H9 (cell line): ENCODE data around the gene MRTFB. TPM values are rescaled to one million over a fixed set of nuclear protein-coding genes. Genes with fewer than 3 reads are reported as not detected.

Experiments used
- DNase-seq: peaks from one replicate; pipeline ENCODE4 v3.0.0-alpha.2; 2017
- H2AFZ ChIP-seq: one replicate; pipeline ENCODE4 v1.6.1; 2013; ENCODE audit warnings: mild to moderate bottlenecking, low read length, control low read depth, moderate library complexity
- H2AK5ac ChIP-seq: 2 replicates; pipeline ENCODE4 v1.6.1; 2013; ENCODE audit warnings: low read length, control low read depth, mixed read lengths; ENCODE audit not compliant: insufficient read length
- H2BK120ac ChIP-seq: one replicate; pipeline ENCODE4 v1.6.1; 2013; ENCODE audit warnings: low read depth, mild to moderate bottlenecking, low read length, control low read depth, inconsistent platforms; ENCODE audit not compliant: poor library complexity, severe bottlenecking
- H2BK12ac ChIP-seq: 2 replicates; pipeline ENCODE4 v1.6.1; 2013; ENCODE audit warnings: low read length, control low read depth, mixed read lengths, low read depth; ENCODE audit not compliant: insufficient read length
- H2BK15ac ChIP-seq: 2 replicates; pipeline ENCODE4 v1.6.1; 2013; ENCODE audit warnings: low read depth, low read length, control low read depth
- H2BK20ac ChIP-seq: one replicate; pipeline ENCODE4 v1.6.1; 2013; ENCODE audit warnings: low read depth, mild to moderate bottlenecking, low read length, control low read depth, inconsistent platforms; ENCODE audit not compliant: poor library complexity, severe bottlenecking
- H2BK5ac ChIP-seq: 2 replicates; pipeline ENCODE4 v1.6.1; 2013; ENCODE audit warnings: low read length, control low read depth, mixed read lengths; ENCODE audit not compliant: insufficient read length
- H3K14ac ChIP-seq: 2 replicates; pipeline ENCODE4 v1.6.1; 2013; ENCODE audit warnings: low read length, control low read depth; ENCODE audit not compliant: insufficient read depth
- H3K18ac ChIP-seq: 2 replicates; pipeline ENCODE4 v1.6.1; 2013; ENCODE audit warnings: low read depth, mild to moderate bottlenecking, mixed read lengths, low read length, control low read depth; ENCODE audit not compliant: insufficient read length
- H3K23ac ChIP-seq: 2 replicates; pipeline ENCODE4 v1.6.1; 2013; ENCODE audit warnings: low read length, control low read depth, mixed read lengths, low read depth; ENCODE audit not compliant: insufficient read length
- H3K23me2 ChIP-seq: 2 replicates; pipeline ENCODE4 v1.6.1; 2013; ENCODE audit warnings: low read depth, mild to moderate bottlenecking, mixed read lengths, low read length, control low read depth; ENCODE audit not compliant: insufficient read length, poor library complexity, severe bottlenecking
- H3K27ac ChIP-seq: 2 replicates; pipeline ENCODE4 v1.5.1; 2013; ENCODE audit warnings: low read length, control low read depth, mixed read lengths, low read depth; ENCODE audit not compliant: insufficient read length
- H3K27me3 ChIP-seq: 2 replicates; pipeline ENCODE4 v1.6.1; 2013; ENCODE audit warnings: low read length, control low read depth, inconsistent platforms; ENCODE audit not compliant: insufficient read depth
- H3K4ac ChIP-seq: 2 replicates; pipeline ENCODE4 v1.6.1; 2013; ENCODE audit warnings: low read depth, mild to moderate bottlenecking, control low read depth, inconsistent platforms, low read length, moderate library complexity
- H3K4me1 ChIP-seq: 2 replicates; pipeline ENCODE4 v1.6.1; 2013; ENCODE audit warnings: low read length, control low read depth, inconsistent platforms; ENCODE audit not compliant: insufficient read depth
- H3K4me2 ChIP-seq: 2 replicates; pipeline ENCODE4 v1.6.1; 2013; ENCODE audit warnings: low read length, control low read depth, mixed read lengths; ENCODE audit not compliant: insufficient read length, insufficient read depth
- H3K56ac ChIP-seq: 2 replicates; pipeline ENCODE4 v1.6.1; 2013; ENCODE audit warnings: low read depth, mild to moderate bottlenecking, mixed read lengths, low read length, control low read depth; ENCODE audit not compliant: insufficient read length
- H3K79me1 ChIP-seq: 2 replicates; pipeline ENCODE4 v1.6.1; 2013; ENCODE audit warnings: low read depth, mild to moderate bottlenecking, moderate library complexity, low read length, control low read depth, inconsistent platforms; ENCODE audit not compliant: insufficient read depth, poor library complexity, severe bottlenecking
- H3K79me2 ChIP-seq: 2 replicates; pipeline ENCODE4 v1.6.1; 2013; ENCODE audit warnings: low read length, control low read depth, inconsistent platforms; ENCODE audit not compliant: insufficient read depth
- H3K9ac ChIP-seq: 2 replicates; pipeline ENCODE4 v1.6.1; 2013; ENCODE audit warnings: low read length, control low read depth, mixed read lengths; ENCODE audit not compliant: insufficient read length; ENCODE audit errors: extremely low read depth
- H3K9me3 ChIP-seq: one replicate; pipeline ENCODE4 v1.6.1; 2013; ENCODE audit warnings: low read depth, low read length, inconsistent platforms; ENCODE audit not compliant: control insufficient read depth
- H3T11ph ChIP-seq: one replicate; pipeline ENCODE4 v1.6.1; 2013; ENCODE audit warnings: mild to moderate bottlenecking, low read length, control low read depth, inconsistent platforms
- H4K20me1 ChIP-seq: one replicate; pipeline ENCODE4 v1.6.1; 2013; ENCODE audit not compliant: control insufficient read depth, insufficient read length, insufficient read depth
- H4K5ac ChIP-seq: 2 replicates; pipeline ENCODE4 v1.6.1; 2013; ENCODE audit warnings: low read depth, mild to moderate bottlenecking, mixed read lengths, low read length, control low read depth; ENCODE audit not compliant: insufficient read length
- H4K8ac ChIP-seq: replicated peaks from 2 replicates; pipeline ENCODE4 v1.6.1; 2013; ENCODE audit warnings: low read length, control low read depth, mixed read lengths, low read depth; ENCODE audit not compliant: insufficient read length
- H4K91ac ChIP-seq: 2 replicates; pipeline ENCODE4 v1.6.1; 2013; ENCODE audit warnings: low read depth, mild to moderate bottlenecking, moderate library complexity, mixed read lengths, low read length, control low read depth; ENCODE audit not compliant: insufficient read length
- H3K27ac Mint-ChIP-seq, 3 experiments: 2 replicates in 2 of 3; 3 replicates in 1 of 3; pipeline ENCODE4 v1.8.0; 2020 to 2021; ENCODE audit warnings: mixed read lengths in 3 of 3, mild to moderate bottlenecking in 1 of 3, moderate library complexity in 1 of 3
- H3K27me3 Mint-ChIP-seq: 2 replicates; pipeline ENCODE4 v1.8.0; 2021; ENCODE audit warnings: low read depth, mild to moderate bottlenecking, moderate library complexity, mixed read lengths
- H3K36me3 Mint-ChIP-seq, 3 experiments: 2 replicates in 2 of 3; 3 replicates in 1 of 3; pipeline ENCODE4 v1.8.0; 2020 to 2021; ENCODE audit warnings: low read depth in 3 of 3, mixed read lengths in 3 of 3; ENCODE audit not compliant: insufficient read depth in 1 of 3
- H3K4me1 Mint-ChIP-seq, 2 experiments: 2 replicates each; pipeline ENCODE4 v1.8.0; 2020; ENCODE audit warnings: mixed read lengths in 2 of 2
- H3K4me3 Mint-ChIP-seq, 2 experiments: 2 replicates in 1 of 2; 3 replicates in 1 of 2; pipeline ENCODE4 v1.8.0; 2020 to 2021; ENCODE audit warnings: mild to moderate bottlenecking in 2 of 2, mixed read lengths in 2 of 2, moderate library complexity in 1 of 2
- H3K9me3 Mint-ChIP-seq, 2 experiments: 2 replicates in 1 of 2; 3 replicates in 1 of 2; pipeline ENCODE4 v1.8.0; 2020; ENCODE audit warnings: mild to moderate bottlenecking in 2 of 2, mixed read lengths in 2 of 2, moderate library complexity in 1 of 2
- CTCF ChIP-seq: fragments of 200-600 bp; sonication (generic); conservative IDR thresholded peaks from 3 replicates; pipeline ENCODE4 v1.8.0; 2021; ENCODE audit warnings: antibody characterized with exemption, mild to moderate bottlenecking
- WGBS: extraction: QIAGEN DNeasy Blood & Tissue Kit; methylation state at CpG from one replicate; pipeline ENCODE4 v1.1.7; 2013; ENCODE audit warnings: missing lambda C conversion rate, low lambda C conversion rate, mixed read lengths; ENCODE audit not compliant: insufficient read length; ENCODE audit errors: extremely low coverage; 5-methylcytosine and 5-hydroxymethylcytosine counted together
- total RNA-seq: library from RNA; stranded (reverse); gene quantifications from 2 replicates; pipeline ENCODE4 v1.2.1, GENCODE V29; 2021

Gene MRTFB
- total RNA-seq, 1 experiment from 2014 or later: 29.9 TPM

- H2BK5ac ChIP-seq: no peak overlapping the region
- WGBS: no CpG with 5 or more reads among the region's 4 CpGs
- no peak overlapping the region for H3K56ac ChIP-seq
- no peak overlapping the region for H2BK15ac ChIP-seq
- no peak overlapping the region for H2BK20ac ChIP-seq
- no peaks in the 10 kb centered on the region; the same call in 1 of the 2 replicates for H3K27me3 Mint-ChIP-seq
- H3K27me3 ChIP-seq: no peaks in the 10 kb centered on the region
- H4K8ac ChIP-seq: no peak overlapping the region
- no peaks in the 10 kb centered on the region for H4K20me1 ChIP-seq
- H3T11ph ChIP-seq: no peak overlapping the region
- H3K4me1 ChIP-seq: 0 out of 2 replicates have a peak, but pooled peaks cover 3% of the 10 kb centered on the region
- no peak overlapping the region for H3K14ac ChIP-seq
- H3K4me2 ChIP-seq: no peak overlapping the region
- H4K5ac ChIP-seq: no peak overlapping the region
- H3K36me3 Mint-ChIP-seq: peaks cover 0 to 5% (median 0%) of the 10 kb centered on the region in 3 experiments; a peak in 1 of 7 replicates
- no peak overlapping the region for H3K23ac ChIP-seq
- DNase-seq: no peak
- H3K9ac ChIP-seq: no peak overlapping the region
- no peak for TF ChIP-seq CTCF
- H2AK5ac ChIP-seq: no peak overlapping the region
- no peaks in the 10 kb centered on the region for H3K79me2 ChIP-seq
- H2AFZ ChIP-seq: no peak overlapping the region
- no peak overlapping the region for H2BK120ac ChIP-seq
- H3K27ac ChIP-seq: no peak overlapping the region
- no peak overlapping the region for H3K27ac Mint-ChIP-seq
- H3K18ac ChIP-seq: no peak overlapping the region
- no peaks in the 10 kb centered on the region for H3K9me3 ChIP-seq
- no peaks in the 10 kb centered on the region for H3K23me2 ChIP-seq
- peaks cover 3% of the 10 kb centered on the region in 2 experiments; a peak in 3 of 4 replicates for H3K4me1 Mint-ChIP-seq
- no peak overlapping the region for H3K4me3 Mint-ChIP-seq
- H3K9me3 Mint-ChIP-seq: no peaks in the 10 kb centered on the region
- H3K4ac ChIP-seq: no peak overlapping the region
- H3K79me1 ChIP-seq: no peaks in the 10 kb centered on the region
- no peak overlapping the region for H4K91ac ChIP-seq
- H2BK12ac ChIP-seq: no peak overlapping the region
Measured at GRCh38 chr16:14177704-14178103, 106.6 kb downstream of the MRTFB start.
